Suprapubic skin (tissue), 4 donors: ENCODE data around the gene ADISSP. TPM values are rescaled to one million over a fixed set of nuclear protein-coding genes. Genes with fewer than 3 reads are reported as not detected.
A peak's percentile ranks its signal among the peaks of the same experiment; 100 is the strongest.

Experiments
- DNase-seq, 2 donors: peaks; one replicate each; pipeline ENCODE4 v3.0.0-alpha.2; 2019; ENCODE audit warnings: low spot score in 2 of 2
- H3K27ac ChIP-seq: fragments of 200-600 bp; sonication (generic); one replicate; pipeline ENCODE4 v1.5.1; 2019
- H3K27me3 ChIP-seq: fragments of 200-600 bp; sonication (generic); one replicate; pipeline ENCODE4 v1.5.1; 2019
- H3K36me3 ChIP-seq: fragments of 200-600 bp; sonication (generic); one replicate; pipeline ENCODE4 v1.5.1; 2019
- H3K4me1 ChIP-seq: fragments of 200-600 bp; sonication (generic); one replicate; pipeline ENCODE4 v1.5.1; 2019
- H3K4me3 ChIP-seq: fragments of 200-600 bp; sonication (generic); one replicate; pipeline ENCODE4 v1.5.1; 2019; ENCODE audit warnings: mild to moderate bottlenecking
- H3K9me3 ChIP-seq: fragments of 200-600 bp; sonication (generic); one replicate; pipeline ENCODE4 v1.5.1; 2019
- EP300 ChIP-seq: sonication (generic); formaldehyde crosslinking; IDR thresholded peaks from one replicate; pipeline ENCODE4 v1.6.1; 2017; ENCODE audit warnings: antibody characterized with exemption
- POLR2A ChIP-seq, 2 donors: fragments of 450-650 bp; IDR thresholded peaks; one replicate each; pipeline ENCODE4 v1.6.1; 2017; ENCODE audit warnings: antibody characterized with exemption in 2 of 2, mild to moderate bottlenecking in 2 of 2, moderate library complexity in 2 of 2
- POLR2AphosphoS5 ChIP-seq, 3 donors: sonication (generic); formaldehyde crosslinking; IDR thresholded peaks; one replicate each; pipeline ENCODE4 v1.6.1; 2017; ENCODE audit warnings: antibody characterized with exemption in 3 of 3
- WGBS: methylation state at CpG from one replicate; pipeline ENCODE4 v1.1.5; 2018; 5-methylcytosine and 5-hydroxymethylcytosine counted together
- total RNA-seq, 4 donors: library from RNA; depleted of rRNA; stranded (reverse); fragments of >200 nt; gene quantifications; one replicate each; pipeline ENCODE4 v1.1.0, GENCODE V29; 2016
- TF ChIP-seq, protein P1 (sequence below), 2 donors: fragments of 200-600 bp in 1 of 2; fragments of 450-650 bp in 1 of 2; sonication (generic) in 1 of 2; IDR thresholded peaks; one replicate each; pipeline ENCODE4 v1.5.1; 2016 to 2019; ENCODE audit warnings: antibody characterized with exemption in 2 of 2, mild to moderate bottlenecking in 1 of 2, moderate library complexity in 1 of 2

The ADISSP gene
- total RNA-seq, 4 donors from 2014 or later = 8.4 to 20.3 (median 18.9) TPM

DNA sequence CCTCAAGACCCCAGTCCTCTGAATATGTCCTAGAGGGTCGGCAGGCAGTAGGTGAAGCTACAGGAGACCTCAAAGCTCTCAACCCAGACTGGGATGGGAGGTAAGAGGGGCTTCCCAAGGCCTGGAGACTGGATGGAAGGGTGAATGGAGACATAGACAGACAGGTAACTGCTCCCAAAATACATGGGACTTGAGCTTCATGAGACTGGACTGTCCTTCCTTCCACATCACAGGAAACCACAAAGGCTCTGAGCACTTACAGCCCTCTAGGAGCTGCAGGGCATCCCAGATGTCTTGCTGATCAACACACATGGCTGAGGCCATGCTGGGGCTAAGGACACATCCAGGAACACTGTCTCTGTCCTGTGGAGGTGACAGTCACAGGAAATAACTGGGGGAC lies 23.5 kb downstream of the ADISSP start:
- 86% methylated on average over 1 of the region's 1 CpG for WGBS
- DNase-seq = no peak
- Histone ChIP-seq H3K27ac (no peak overlapping the region), H3K36me3 (peaks cover 14% of the 10 kb centered on the region), H3K27me3 (no peaks in the 10 kb centered on the region), H3K9me3 (no peaks in the 10 kb centered on the region), H3K4me1 (peaks cover 8% of the 10 kb centered on the region), H3K4me3 (no peak overlapping the region)
- TF ChIP-seq POLR2A (IDR thresholded peaks at IDR 0.05) (no peak), POLR2AphosphoS5 (IDR thresholded peaks at IDR 0.05) (no peak), EP300 (no peak)
- TF ChIP-seq, protein P1, sequence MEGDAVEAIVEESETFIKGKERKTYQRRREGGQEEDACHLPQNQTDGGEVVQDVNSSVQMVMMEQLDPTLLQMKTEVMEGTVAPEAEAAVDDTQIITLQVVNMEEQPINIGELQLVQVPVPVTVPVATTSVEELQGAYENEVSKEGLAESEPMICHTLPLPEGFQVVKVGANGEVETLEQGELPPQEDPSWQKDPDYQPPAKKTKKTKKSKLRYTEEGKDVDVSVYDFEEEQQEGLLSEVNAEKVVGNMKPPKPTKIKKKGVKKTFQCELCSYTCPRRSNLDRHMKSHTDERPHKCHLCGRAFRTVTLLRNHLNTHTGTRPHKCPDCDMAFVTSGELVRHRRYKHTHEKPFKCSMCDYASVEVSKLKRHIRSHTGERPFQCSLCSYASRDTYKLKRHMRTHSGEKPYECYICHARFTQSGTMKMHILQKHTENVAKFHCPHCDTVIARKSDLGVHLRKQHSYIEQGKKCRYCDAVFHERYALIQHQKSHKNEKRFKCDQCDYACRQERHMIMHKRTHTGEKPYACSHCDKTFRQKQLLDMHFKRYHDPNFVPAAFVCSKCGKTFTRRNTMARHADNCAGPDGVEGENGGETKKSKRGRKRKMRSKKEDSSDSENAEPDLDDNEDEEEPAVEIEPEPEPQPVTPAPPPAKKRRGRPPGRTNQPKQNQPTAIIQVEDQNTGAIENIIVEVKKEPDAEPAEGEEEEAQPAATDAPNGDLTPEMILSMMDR (IDR thresholded peaks at IDR 0.05) = no peak

DNA sequence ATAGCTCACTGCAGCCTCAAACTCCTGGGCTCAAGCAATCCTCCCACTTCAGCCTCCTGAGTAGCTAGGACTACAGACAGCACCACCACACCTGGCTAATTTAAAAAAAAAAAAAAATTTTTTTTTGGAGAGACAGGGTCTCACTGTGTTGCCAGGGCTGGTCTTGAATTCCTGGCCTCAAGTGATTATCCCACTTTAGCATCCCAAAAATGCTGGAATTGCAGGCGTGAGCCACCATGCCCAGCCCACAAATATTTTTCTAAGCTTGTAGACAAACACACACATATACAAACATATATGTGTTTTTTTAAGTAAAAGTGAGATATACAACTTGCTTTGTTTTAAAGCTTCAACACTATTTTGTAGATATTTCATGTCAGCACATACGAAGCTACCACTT lies 24.3 kb downstream of the ADISSP start:
- H3K27me3 ChIP-seq = no peaks in the 10 kb centered on the region
- TF ChIP-seq, protein P1 (IDR thresholded peaks at IDR 0.05) = no peak
- TF ChIP-seq POLR2AphosphoS5 (IDR thresholded peaks at IDR 0.05) = no peak
- TF ChIP-seq POLR2A (IDR thresholded peaks at IDR 0.05) = no peak
- TF ChIP-seq EP300 = no peak
- WGBS = 65% methylated on average over 2 of the region's 2 CpGs
- peaks cover 8% of the 10 kb centered on the region for H3K4me1 ChIP-seq
- no peak overlapping the region for H3K27ac ChIP-seq
- no peak for DNase-seq
- H3K36me3 ChIP-seq = peaks cover 12% of the 10 kb centered on the region
- H3K4me3 ChIP-seq = no peak overlapping the region
- no peaks in the 10 kb centered on the region for H3K9me3 ChIP-seq

DNA sequence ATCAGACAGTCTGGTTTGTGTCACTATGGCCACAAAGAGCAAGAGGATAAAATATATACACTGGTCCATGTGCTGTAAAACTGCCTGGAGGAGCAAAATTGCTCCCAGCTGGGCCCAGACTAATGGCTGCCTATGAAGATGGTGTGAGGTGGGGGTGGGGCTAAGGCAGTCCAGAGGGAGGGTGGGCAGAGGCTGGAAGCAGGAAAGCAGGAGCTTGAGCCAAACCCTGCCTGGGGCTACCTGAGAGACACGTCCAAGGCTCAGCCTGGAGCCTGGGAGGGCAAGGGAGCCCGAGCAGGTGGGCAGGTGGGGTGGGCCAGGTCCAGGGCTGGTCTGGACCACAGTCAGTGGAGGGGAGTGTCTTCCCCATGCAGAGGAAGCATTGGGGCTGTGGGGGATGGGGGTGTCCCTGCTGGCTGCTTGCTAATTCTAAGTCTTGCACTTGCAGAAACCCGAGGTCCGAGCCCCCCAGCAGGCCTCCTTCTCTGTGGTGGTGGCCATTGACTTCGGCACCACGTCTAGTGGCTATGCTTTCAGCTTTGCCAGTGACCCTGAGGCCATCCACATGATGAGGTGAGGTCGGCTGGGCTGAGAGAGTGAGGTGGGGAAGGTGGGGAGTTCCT lies 25.6 kb downstream of the ADISSP start:
- no peak overlapping the region for H3K27ac ChIP-seq
- no peak for DNase-seq

DNA sequence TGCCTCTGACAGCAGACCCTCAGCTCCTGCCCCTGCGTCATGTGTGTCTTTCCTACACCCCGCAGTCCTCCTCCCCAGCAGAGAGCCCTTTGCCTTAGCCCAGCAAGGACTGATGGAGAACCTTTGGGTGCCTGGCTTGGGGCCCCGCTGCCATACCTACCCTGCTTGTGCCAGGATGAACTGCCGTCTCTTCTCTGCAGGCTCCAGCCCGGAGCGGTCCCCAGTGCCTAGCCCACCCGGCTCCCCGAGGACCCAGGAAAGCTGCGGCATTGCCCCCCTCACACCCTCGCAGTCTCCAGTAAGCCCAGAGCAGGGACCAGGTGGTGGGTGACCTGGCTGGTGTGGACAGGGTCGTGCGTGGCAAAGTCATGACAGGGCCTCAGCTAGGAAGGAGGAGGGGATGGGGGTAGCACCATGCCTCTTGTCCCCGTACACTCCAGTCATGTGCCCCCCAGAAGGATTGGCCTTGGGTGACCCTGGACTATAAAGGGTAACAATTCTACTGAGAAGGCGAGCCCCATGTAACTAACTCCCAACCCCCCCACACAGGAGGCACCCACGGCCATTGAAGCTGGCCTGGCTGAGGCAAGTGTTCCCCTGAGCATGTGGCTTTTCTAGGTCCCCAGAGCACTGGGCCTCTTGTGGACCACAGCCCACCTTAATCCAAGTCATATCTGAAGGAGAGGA lies 26.8 kb downstream of the ADISSP start:
- no peaks in the 10 kb centered on the region for H3K9me3 ChIP-seq
- DNase-seq = no peak
- TF ChIP-seq, protein P1 (IDR thresholded peaks at IDR 0.05) = no peak
- TF ChIP-seq EP300 = no peak
- TF ChIP-seq POLR2AphosphoS5 (IDR thresholded peaks at IDR 0.05) = no peak
- TF ChIP-seq POLR2A (IDR thresholded peaks at IDR 0.05) = no peak
- H3K27me3 ChIP-seq = no peaks in the 10 kb centered on the region
- H3K4me1 ChIP-seq = peaks cover 8% of the 10 kb centered on the region
- WGBS = 98% methylated on average over 4 of the region's 15 CpGs
- H3K36me3 ChIP-seq = no peaks in the 10 kb centered on the region
- no peak overlapping the region for H3K4me3 ChIP-seq
- H3K27ac ChIP-seq = no peak overlapping the region

More for the DNA sequence above, 25.6 kb downstream of the ADISSP start:
- Histone ChIP-seq H3K36me3 (peaks cover 2% of the 10 kb centered on the region), H3K9me3 (no peaks in the 10 kb centered on the region), H3K27me3 (no peaks in the 10 kb centered on the region), H3K4me1 (peaks cover 8% of the 10 kb centered on the region), H3K4me3 (no peak overlapping the region)
- no peak for TF ChIP-seq POLR2A (IDR thresholded peaks at IDR 0.05)
- TF ChIP-seq, protein P1 (IDR thresholded peaks at IDR 0.05) = no peak
- no peak for TF ChIP-seq POLR2AphosphoS5 (IDR thresholded peaks at IDR 0.05)
- TF ChIP-seq EP300 = no peak
- WGBS = 58% methylated on average over 5 of the region's 7 CpGs

DNA sequence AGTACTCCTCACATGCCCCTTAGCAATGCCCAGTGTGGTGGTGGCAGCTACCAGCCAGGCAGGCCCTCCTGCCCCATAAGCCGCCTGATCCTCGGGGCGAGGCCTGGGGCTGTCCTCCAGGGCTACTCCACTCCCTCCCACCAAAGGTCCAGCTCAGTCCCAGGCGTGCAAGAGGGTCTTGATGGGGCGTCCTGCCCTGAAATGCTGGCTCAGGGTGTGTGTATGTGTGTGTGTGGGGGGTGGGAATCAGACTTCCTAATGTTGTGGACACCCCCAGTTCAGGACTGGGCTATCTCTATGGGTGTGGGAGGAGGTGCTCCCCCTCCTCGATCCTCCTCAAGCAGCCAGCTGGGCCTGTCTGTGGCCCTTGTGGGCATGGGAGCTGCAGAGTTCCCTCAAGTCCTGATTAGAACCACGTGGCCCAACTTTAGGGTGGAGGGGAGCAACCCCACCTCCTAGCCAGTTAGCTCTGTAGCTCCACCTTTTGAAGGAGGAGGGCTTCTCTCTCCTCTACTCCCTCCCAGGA lies 27.6 kb downstream of the ADISSP start:
- 64% methylated on average over 3 of the region's 7 CpGs for WGBS
- H3K27me3 ChIP-seq = no peaks in the 10 kb centered on the region
- peak overlapping the region; percentile 28 for H3K27ac ChIP-seq
- no peak overlapping the region for H3K4me3 ChIP-seq
- DNase-seq = no peak
- peaks cover 5% of the 10 kb centered on the region for H3K4me1 ChIP-seq
- no peaks in the 10 kb centered on the region for H3K36me3 ChIP-seq
- TF ChIP-seq POLR2AphosphoS5 (IDR thresholded peaks at IDR 0.05) (no peak), EP300 (no peak), POLR2A (IDR thresholded peaks at IDR 0.05) (no peak)
- TF ChIP-seq, protein P1 (IDR thresholded peaks at IDR 0.05) = no peak
- no peaks in the 10 kb centered on the region for H3K9me3 ChIP-seq
